ENCODE results near the gene SIRT5.

The SIRT5 gene

GRCh38 chr6:13531956-13532355, 42.4 kb upstream of the SIRT5 start:
- Histone ChIP-seq H3K9ac (ENCODE audit: insufficient read length) (no peak overlapping the region), H3K4me3 (no peak overlapping the region), H3K36me3 (ENCODE audit: insufficient read depth, low read length) (no peaks in the 10 kb centered on the region), H3K27ac (no peak overlapping the region), H3K9me3 (ENCODE audit: low read depth, low read length) (no peaks in the 10 kb centered on the region)
- no peak for DNase-seq (ENCODE audit: low read depth, low spot score)
- TF ChIP-seq POLR2AphosphoS5 (IDR thresholded peaks at IDR 0.05; ENCODE audit: borderline replicate concordance, low read depth, low read length): no peak
- no peak for TF ChIP-seq EZH2 (IDR thresholded peaks at IDR 0.05)
- TF ChIP-seq FOXP2 (optimal IDR thresholded peaks at IDR 0.05; ENCODE audit: control extremely low read depth, extremely low read length, insufficient read depth): no peak

GRCh38 chr6:13534536-13534935, 39.9 kb upstream of the SIRT5 start:
- Histone ChIP-seq H3K27ac (no peak overlapping the region), H3K36me3 (ENCODE audit: insufficient read depth, low read length) (no peaks in the 10 kb centered on the region)

GRCh38 chr6:13535306-13535705, 39.1 kb upstream of the SIRT5 start:
- Histone ChIP-seq H3K9ac (ENCODE audit: insufficient read length) (no peak overlapping the region), H3K36me3 (ENCODE audit: insufficient read depth, low read length) (no peaks in the 10 kb centered on the region), H3K27ac (no peak overlapping the region), H3K4me3 (no peak overlapping the region), H3K9me3 (ENCODE audit: low read depth, low read length) (no peaks in the 10 kb centered on the region)
- TF ChIP-seq FOXP2 (optimal IDR thresholded peaks at IDR 0.05; ENCODE audit: control extremely low read depth, extremely low read length, insufficient read depth): no peak
- TF ChIP-seq EZH2 (IDR thresholded peaks at IDR 0.05): no peak
- TF ChIP-seq POLR2AphosphoS5 (IDR thresholded peaks at IDR 0.05; ENCODE audit: borderline replicate concordance, low read depth, low read length): no peak
- DNase-seq (ENCODE audit: low read depth, low spot score): no peak

More at GRCh38 chr6:13534536-13534935, 39.9 kb upstream of the SIRT5 start:
- TF ChIP-seq FOXP2 (optimal IDR thresholded peaks at IDR 0.05; ENCODE audit: control extremely low read depth, extremely low read length, insufficient read depth): no peak
- TF ChIP-seq POLR2AphosphoS5 (IDR thresholded peaks at IDR 0.05; ENCODE audit: borderline replicate concordance, low read depth, low read length): no peak
- no peak for TF ChIP-seq EZH2 (IDR thresholded peaks at IDR 0.05)
- Histone ChIP-seq H3K4me3 (no peak overlapping the region), H3K9ac (ENCODE audit: insufficient read length) (no peak overlapping the region), H3K9me3 (ENCODE audit: low read depth, low read length) (no peaks in the 10 kb centered on the region)
- DNase-seq (ENCODE audit: low read depth, low spot score): no peak

- Histone ChIP-seq H3K27ac (no peak overlapping the region), H3K9me3 (ENCODE audit: low read depth, low read length) (no peaks in the 10 kb centered on the region), H3K36me3 (ENCODE audit: insufficient read depth, low read length) (no peaks in the 10 kb centered on the region), H3K4me3 (no peak overlapping the region), H3K9ac (ENCODE audit: insufficient read length) (no peak overlapping the region)
- DNase-seq (ENCODE audit: low read depth, low spot score): no peak
- TF ChIP-seq EZH2 (IDR thresholded peaks at IDR 0.05) (no peak), FOXP2 (optimal IDR thresholded peaks at IDR 0.05; ENCODE audit: control extremely low read depth, extremely low read length, insufficient read depth) (no peak), POLR2AphosphoS5 (IDR thresholded peaks at IDR 0.05; ENCODE audit: borderline replicate concordance, low read depth, low read length) (no peak)
Measured at GRCh38 chr6:13536796-13537526, 37.4 kb upstream of the SIRT5 start.

- Histone ChIP-seq H3K27ac (no peak overlapping the region), H3K4me3 (no peak overlapping the region), H3K9ac (ENCODE audit: insufficient read length) (no peak overlapping the region), H3K36me3 (ENCODE audit: insufficient read depth, low read length) (no peaks in the 10 kb centered on the region), H3K9me3 (ENCODE audit: low read depth, low read length) (no peaks in the 10 kb centered on the region)
- no peak for DNase-seq (ENCODE audit: low read depth, low spot score)
- no peak for TF ChIP-seq EZH2 (IDR thresholded peaks at IDR 0.05)
- TF ChIP-seq FOXP2 (optimal IDR thresholded peaks at IDR 0.05; ENCODE audit: control extremely low read depth, extremely low read length, insufficient read depth): no peak
- TF ChIP-seq POLR2AphosphoS5 (IDR thresholded peaks at IDR 0.05; ENCODE audit: borderline replicate concordance, low read depth, low read length): no peak
Measured at GRCh38 chr6:13537527-13537897, 36.9 kb upstream of the SIRT5 start.

- Histone ChIP-seq H3K27ac (no peak overlapping the region), H3K36me3 (ENCODE audit: insufficient read depth, low read length) (no peaks in the 10 kb centered on the region), H3K4me3 (no peak overlapping the region), H3K9me3 (ENCODE audit: low read depth, low read length) (no peaks in the 10 kb centered on the region), H3K9ac (ENCODE audit: insufficient read length) (no peak overlapping the region)
- no peak for TF ChIP-seq FOXP2 (optimal IDR thresholded peaks at IDR 0.05; ENCODE audit: control extremely low read depth, extremely low read length, insufficient read depth)
- TF ChIP-seq POLR2AphosphoS5 (IDR thresholded peaks at IDR 0.05; ENCODE audit: borderline replicate concordance, low read depth, low read length): no peak
- no peak for TF ChIP-seq EZH2 (IDR thresholded peaks at IDR 0.05)
- peak; percentile 35 for DNase-seq (ENCODE audit: low read depth, low spot score)
Measured at GRCh38 chr6:13538084-13538483, 36.3 kb upstream of the SIRT5 start.

GRCh38 chr6:13538600-13538999, 35.8 kb upstream of the SIRT5 start:
- TF ChIP-seq POLR2AphosphoS5 (IDR thresholded peaks at IDR 0.05; ENCODE audit: borderline replicate concordance, low read depth, low read length): no peak
- no peak for TF ChIP-seq FOXP2 (optimal IDR thresholded peaks at IDR 0.05; ENCODE audit: control extremely low read depth, extremely low read length, insufficient read depth)
- Histone ChIP-seq H3K27ac (no peak overlapping the region), H3K9me3 (ENCODE audit: low read depth, low read length) (no peaks in the 10 kb centered on the region), H3K4me3 (no peak overlapping the region), H3K9ac (ENCODE audit: insufficient read length) (no peak overlapping the region), H3K36me3 (ENCODE audit: insufficient read depth, low read length) (no peaks in the 10 kb centered on the region)
- no peak for DNase-seq (ENCODE audit: low read depth, low spot score)

GRCh38 chr6:13539572-13539971, 34.8 kb upstream of the SIRT5 start:
- H3K36me3 ChIP-seq (ENCODE audit: insufficient read depth, low read length): no peaks in the 10 kb centered on the region
- no peak for DNase-seq (ENCODE audit: low read depth, low spot score)
- H3K4me3 ChIP-seq: no peak overlapping the region
- H3K9me3 ChIP-seq (ENCODE audit: low read depth, low read length): no peaks in the 10 kb centered on the region
- TF ChIP-seq FOXP2 (optimal IDR thresholded peaks at IDR 0.05; ENCODE audit: control extremely low read depth, extremely low read length, insufficient read depth) (no peak), POLR2AphosphoS5 (IDR thresholded peaks at IDR 0.05; ENCODE audit: borderline replicate concordance, low read depth, low read length) (no peak), EZH2 (IDR thresholded peaks at IDR 0.05) (no peak)
- H3K9ac ChIP-seq (ENCODE audit: insufficient read length): no peak overlapping the region
- H3K27ac ChIP-seq: no peak overlapping the region

GRCh38 chr6:13541496-13541895, 32.9 kb upstream of the SIRT5 start:
- no peak for DNase-seq (ENCODE audit: low read depth, low spot score)
- H3K9me3 ChIP-seq (ENCODE audit: low read depth, low read length): no peaks in the 10 kb centered on the region

More at GRCh38 chr6:13541496-13541895, 32.9 kb upstream of the SIRT5 start:
- Histone ChIP-seq H3K9ac (ENCODE audit: insufficient read length) (no peak overlapping the region), H3K4me3 (no peak overlapping the region), H3K27ac (no peak overlapping the region), H3K36me3 (ENCODE audit: insufficient read depth, low read length) (no peaks in the 10 kb centered on the region)
- TF ChIP-seq FOXP2 (optimal IDR thresholded peaks at IDR 0.05; ENCODE audit: control extremely low read depth, extremely low read length, insufficient read depth): no peak
- no peak for TF ChIP-seq POLR2AphosphoS5 (IDR thresholded peaks at IDR 0.05; ENCODE audit: borderline replicate concordance, low read depth, low read length)
- TF ChIP-seq EZH2 (IDR thresholded peaks at IDR 0.05): no peak

Measured in SK-N-MC (cell line).